GM06990 (cell line): Measurements from ENCODE around the gene LMAN1L.

Experiments
- DNase-seq: peaks from one replicate; pipeline ENCODE4 v3.0.0-alpha.2; 2011; ENCODE audit not compliant: insufficient read length; ENCODE audit errors: extremely low read depth
- H3K27me3 ChIP-seq: replicated peaks from 2 replicates; pipeline ENCODE4 v1.6.0; 2011; ENCODE audit warnings: low read length; ENCODE audit not compliant: control insufficient read depth, insufficient read depth
- H3K36me3 ChIP-seq: 2 replicates; pipeline ENCODE4 v1.5.1; 2011; ENCODE audit warnings: low read length; ENCODE audit not compliant: control insufficient read depth, insufficient read depth
- H3K4me3 ChIP-seq: replicated peaks from 2 replicates; pipeline ENCODE4 v1.5.1; 2011; ENCODE audit warnings: low read depth, mild to moderate bottlenecking, control low read depth, low read length
- TF ChIP-seq, protein P1 (sequence below): IDR thresholded peaks from 2 replicates; pipeline ENCODE4 v1.5.1; 2011; ENCODE audit warnings: low read length, control low read depth, mild to moderate bottlenecking, inconsistent platforms; ENCODE audit not compliant: insufficient read depth, poor library complexity, severe bottlenecking

Gene LMAN1L

DNA sequence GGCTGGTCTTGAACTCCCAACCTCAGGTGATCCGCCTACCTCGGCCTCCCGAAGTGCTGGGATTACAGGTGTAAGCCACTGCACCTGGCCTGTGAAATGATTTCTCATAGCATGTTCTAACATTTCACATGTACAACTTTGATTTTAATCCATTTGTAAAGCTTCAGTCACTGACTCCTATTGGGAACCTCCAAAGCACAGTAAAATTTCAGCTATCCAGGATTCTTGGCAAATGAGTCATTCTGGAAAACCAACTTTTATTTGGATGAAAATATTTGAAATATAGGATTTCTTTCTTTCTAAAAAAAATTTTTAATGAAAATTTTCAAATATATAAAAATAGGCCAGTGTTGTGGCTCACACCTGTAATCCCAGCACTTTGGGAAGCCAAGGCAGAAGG is 2.7 kb upstream of the LMAN1L start:
- H3K36me3 ChIP-seq, result peaks cover under 1% of the 10 kb centered on the region; the same call in 1 of the 2 replicates
- TF ChIP-seq, protein P1, sequence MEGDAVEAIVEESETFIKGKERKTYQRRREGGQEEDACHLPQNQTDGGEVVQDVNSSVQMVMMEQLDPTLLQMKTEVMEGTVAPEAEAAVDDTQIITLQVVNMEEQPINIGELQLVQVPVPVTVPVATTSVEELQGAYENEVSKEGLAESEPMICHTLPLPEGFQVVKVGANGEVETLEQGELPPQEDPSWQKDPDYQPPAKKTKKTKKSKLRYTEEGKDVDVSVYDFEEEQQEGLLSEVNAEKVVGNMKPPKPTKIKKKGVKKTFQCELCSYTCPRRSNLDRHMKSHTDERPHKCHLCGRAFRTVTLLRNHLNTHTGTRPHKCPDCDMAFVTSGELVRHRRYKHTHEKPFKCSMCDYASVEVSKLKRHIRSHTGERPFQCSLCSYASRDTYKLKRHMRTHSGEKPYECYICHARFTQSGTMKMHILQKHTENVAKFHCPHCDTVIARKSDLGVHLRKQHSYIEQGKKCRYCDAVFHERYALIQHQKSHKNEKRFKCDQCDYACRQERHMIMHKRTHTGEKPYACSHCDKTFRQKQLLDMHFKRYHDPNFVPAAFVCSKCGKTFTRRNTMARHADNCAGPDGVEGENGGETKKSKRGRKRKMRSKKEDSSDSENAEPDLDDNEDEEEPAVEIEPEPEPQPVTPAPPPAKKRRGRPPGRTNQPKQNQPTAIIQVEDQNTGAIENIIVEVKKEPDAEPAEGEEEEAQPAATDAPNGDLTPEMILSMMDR, result no peak
- no peak for DNase-seq
- no peaks in the 10 kb centered on the region for H3K27me3 ChIP-seq
- H3K4me3 ChIP-seq, result no peak overlapping the region

DNA sequence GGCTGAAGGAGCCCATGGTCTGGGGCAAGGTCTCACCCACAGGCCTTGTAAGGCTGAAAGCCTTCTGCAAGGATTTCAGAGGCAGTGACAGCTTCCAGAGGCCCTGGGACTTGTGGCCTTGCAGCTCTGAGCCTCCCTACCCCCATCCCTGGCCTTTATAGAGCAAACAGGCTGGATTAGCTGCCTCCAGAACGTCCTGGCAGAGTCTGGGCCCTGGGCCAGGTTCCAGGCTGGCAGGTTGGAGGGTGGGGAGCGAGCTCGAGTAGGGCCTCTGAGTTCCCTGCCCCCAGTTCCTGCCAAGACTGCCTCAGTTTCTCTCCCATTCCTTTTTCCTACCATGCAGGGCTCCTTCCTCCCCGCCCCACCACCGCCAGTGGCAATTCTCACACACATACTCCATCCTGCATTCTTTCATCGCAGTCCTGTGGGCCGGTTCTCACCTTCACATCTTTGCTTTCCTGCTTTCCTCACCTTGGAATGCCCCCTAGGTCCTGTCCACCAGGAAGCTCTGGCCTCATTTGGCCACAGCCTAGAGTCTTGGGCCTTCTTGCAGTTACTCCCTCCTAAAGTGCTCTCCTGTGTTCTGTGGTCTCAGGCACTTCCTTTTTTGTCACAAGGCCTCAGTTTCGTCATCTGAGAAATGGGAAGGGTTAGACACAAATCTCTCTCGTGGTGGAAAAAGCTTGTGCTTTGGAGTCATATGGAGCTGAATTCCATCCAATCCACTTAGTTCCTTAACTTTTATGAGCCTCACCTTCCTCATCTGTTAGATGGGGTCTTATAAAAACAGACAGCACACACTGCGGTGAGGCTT is 2.7 kb downstream of the LMAN1L start:
- Histone ChIP-seq H3K4me3 (no peak overlapping the region), H3K27me3 (no peaks in the 10 kb centered on the region), H3K36me3 (no peaks in the 10 kb centered on the region)
- TF ChIP-seq, protein P1, result no peak
- DNase-seq, result no peak

DNA sequence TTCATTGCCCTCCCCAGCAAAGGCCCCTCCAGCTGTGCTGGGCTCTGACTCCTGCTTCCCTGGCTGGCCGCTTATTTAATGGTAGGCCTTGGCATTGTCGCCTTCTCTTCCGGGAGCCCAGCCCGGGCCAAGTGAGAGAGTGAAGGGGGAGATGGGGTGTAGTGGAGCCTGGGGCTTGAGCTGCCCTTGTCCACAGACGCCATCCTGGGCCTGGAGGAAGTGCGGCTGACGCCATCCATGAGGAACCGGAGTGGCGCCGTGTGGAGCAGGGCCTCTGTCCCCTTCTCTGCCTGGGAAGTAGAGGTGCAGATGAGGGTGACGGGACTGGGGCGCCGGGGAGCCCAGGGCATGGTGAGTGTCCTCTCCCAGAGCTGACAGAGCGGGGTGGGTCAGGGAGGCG is 3.3 kb downstream of the LMAN1L start:
- no peak for DNase-seq
- TF ChIP-seq, protein P1, result no peak
- H3K36me3 ChIP-seq, result no peaks in the 10 kb centered on the region
- no peak overlapping the region for H3K4me3 ChIP-seq
- H3K27me3 ChIP-seq, result no peaks in the 10 kb centered on the region

DNA sequence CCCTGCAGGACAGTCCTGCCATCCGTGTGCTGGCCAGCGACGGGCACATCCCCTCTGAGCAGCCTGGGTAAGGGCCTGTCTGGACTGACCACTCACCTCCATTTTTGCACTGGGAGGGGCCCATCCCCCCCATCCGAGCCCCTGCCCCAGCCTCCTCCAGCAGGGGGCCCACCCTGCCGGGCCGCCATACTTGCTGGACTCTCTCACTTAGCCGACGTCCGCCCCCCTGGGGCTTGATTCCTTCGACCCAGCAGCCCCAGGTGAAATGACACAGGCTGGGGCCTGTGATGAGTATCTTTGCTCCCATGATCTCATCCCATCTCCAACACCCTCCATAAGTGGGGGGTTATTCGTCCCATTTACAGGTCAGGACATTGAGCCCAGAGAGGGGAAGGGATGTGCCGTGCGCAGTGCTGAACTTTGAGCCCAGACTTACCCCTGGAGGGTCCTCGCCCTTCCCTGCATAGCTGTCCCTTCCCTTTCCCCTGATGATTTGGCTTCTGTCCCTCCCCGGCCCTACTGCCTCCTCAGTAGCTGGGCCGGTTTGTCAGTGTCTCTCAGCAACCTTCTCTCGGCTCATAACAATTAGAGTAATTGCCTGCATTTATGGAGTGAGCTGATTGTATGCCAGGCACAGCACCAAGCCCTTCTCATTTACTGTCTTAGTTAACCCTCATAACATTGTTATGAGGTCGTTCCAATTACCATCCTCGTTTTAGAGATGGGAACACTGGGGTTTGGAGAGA is 4.2 kb downstream of the LMAN1L start:
- H3K27me3 ChIP-seq, result no peaks in the 10 kb centered on the region
- no peak overlapping the region for H3K4me3 ChIP-seq
- no peak for DNase-seq
- TF ChIP-seq, protein P1, result no peak
- no peaks in the 10 kb centered on the region for H3K36me3 ChIP-seq

DNA sequence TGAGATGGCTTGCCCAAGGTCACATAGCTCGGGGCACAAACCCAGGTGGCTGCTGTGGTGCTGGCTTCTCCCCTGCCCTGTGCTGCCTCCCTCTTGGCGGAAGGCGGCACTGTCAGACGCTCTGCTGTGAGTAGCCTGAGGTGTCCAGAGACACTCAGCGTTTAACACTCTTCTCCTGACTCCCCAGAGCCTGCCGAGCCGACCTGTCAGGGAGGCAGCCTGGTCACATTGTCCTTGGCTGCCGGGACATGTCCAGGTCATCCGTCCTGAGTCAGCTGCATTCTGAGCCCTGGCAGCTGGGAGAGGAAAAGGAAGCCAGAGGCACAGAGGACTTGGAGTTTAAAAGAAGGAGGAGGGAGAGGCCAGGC is 4.7 kb downstream of the LMAN1L start:
- Histone ChIP-seq H3K4me3 (no peak overlapping the region), H3K36me3 (no peaks in the 10 kb centered on the region), H3K27me3 (no peaks in the 10 kb centered on the region)
- DNase-seq, result no peak
- TF ChIP-seq, protein P1, result no peak
